SU-DHL-6 (cell line): ENCODE measurements around the gene SLC7A9.
"Not testable (repeated sequence)": the region's sequence is repeated elsewhere in the genome, so short reads cannot be mapped to it uniquely, and the experiment has no call there.

ENCODE experiments used
- H2AFZ ChIP-seq: fragments of 200-600 bp; sonication (generic); 2 replicates; pipeline ENCODE4 v1.6.1; 2014; ENCODE audit warnings: low read depth, mild to moderate bottlenecking, moderate library complexity, mixed read lengths, antibody characterized with exemption, low read length; ENCODE audit not compliant: severe bottlenecking
- H3F3A ChIP-seq: fragments of 200-600 bp; shearing (Covaris generic); 2 replicates; pipeline ENCODE4 v1.6.0; 2016; ENCODE audit warnings: antibody characterized with exemption, mild to moderate bottlenecking; ENCODE audit not compliant: insufficient read depth
- H3K27ac ChIP-seq: fragments of 200-600 bp; sonication (generic); 2 replicates; pipeline ENCODE4 v1.5.1; 2016; ENCODE audit warnings: low read depth, mild to moderate bottlenecking, low read length, moderate library complexity, mixed read lengths
- H3K27me3 ChIP-seq: fragments of 200-600 bp; sonication (generic), shearing (Covaris generic); 2 replicates; pipeline ENCODE4 v1.6.0; 2014; ENCODE audit warnings: mild to moderate bottlenecking, low read length
- H3K36me3 ChIP-seq: fragments of 200-600 bp; sonication (generic); 2 replicates; pipeline ENCODE4 v1.6.1; 2014; ENCODE audit warnings: mild to moderate bottlenecking, low read length, mixed read lengths
- H3K4me2 ChIP-seq: fragments of 300-600, 200-600 bp; shearing (Covaris generic), sonication (generic); 2 replicates; pipeline ENCODE4 v1.6.0; 2014; ENCODE audit warnings: low read length, low read depth, mild to moderate bottlenecking; ENCODE audit not compliant: poor library complexity, severe bottlenecking
- H3K4me3 ChIP-seq: fragments of 200-600 bp; sonication (generic); 2 replicates; pipeline ENCODE4 v1.5.1; 2014; ENCODE audit warnings: antibody characterized with exemption, low read length, mild to moderate bottlenecking, mixed read lengths; ENCODE audit not compliant: insufficient read depth, poor library complexity, severe bottlenecking
- H3K79me2 ChIP-seq: fragments of 200-600 bp; sonication (generic); 2 replicates; pipeline ENCODE4 v1.6.1; 2014; ENCODE audit warnings: mild to moderate bottlenecking, low read length, moderate library complexity; ENCODE audit not compliant: insufficient read depth
- H3K9ac ChIP-seq: fragments of 200-600 bp; sonication (generic); 2 replicates; pipeline ENCODE4 v1.7.0; 2014; ENCODE audit warnings: mild to moderate bottlenecking, low read length
- H3K9me2 ChIP-seq: fragments of 200-600 bp; sonication (generic); replicated peaks from 2 replicates; pipeline ENCODE4 v1.6.1; 2014; ENCODE audit warnings: low read length; ENCODE audit not compliant: insufficient read depth
- H3K9me3 ChIP-seq: fragments of 200-600 bp; sonication (generic); 2 replicates; pipeline ENCODE4 v1.6.1; 2014; ENCODE audit warnings: low read length, mixed read lengths; ENCODE audit not compliant: insufficient read depth
- H4K20me1 ChIP-seq: fragments of 200-600 bp; sonication (generic); 2 replicates; pipeline ENCODE4 v1.6.1; 2014; ENCODE audit warnings: low read depth, mild to moderate bottlenecking, antibody characterized with exemption, low read length, moderate library complexity, mixed read lengths
- EZH2phosphoT487 ChIP-seq: fragments of 200-600 bp; sonication (generic), shearing (Covaris generic); conservative IDR thresholded peaks from 2 replicates; pipeline ENCODE4 v1.6.1; 2018; ENCODE audit warnings: mild to moderate bottlenecking, antibody characterized with exemption, low read length, moderate library complexity, mixed read lengths
- TF ChIP-seq, protein P1 (sequence below): fragments of 200-600 bp; sonication (generic); IDR thresholded peaks from one replicate; pipeline ENCODE4 v1.5.1; 2017; ENCODE audit warnings: antibody characterized with exemption, mild to moderate bottlenecking, low read length, moderate library complexity; ENCODE audit not compliant: insufficient read depth, poor library complexity, severe bottlenecking

SLC7A9 gene

DNA sequence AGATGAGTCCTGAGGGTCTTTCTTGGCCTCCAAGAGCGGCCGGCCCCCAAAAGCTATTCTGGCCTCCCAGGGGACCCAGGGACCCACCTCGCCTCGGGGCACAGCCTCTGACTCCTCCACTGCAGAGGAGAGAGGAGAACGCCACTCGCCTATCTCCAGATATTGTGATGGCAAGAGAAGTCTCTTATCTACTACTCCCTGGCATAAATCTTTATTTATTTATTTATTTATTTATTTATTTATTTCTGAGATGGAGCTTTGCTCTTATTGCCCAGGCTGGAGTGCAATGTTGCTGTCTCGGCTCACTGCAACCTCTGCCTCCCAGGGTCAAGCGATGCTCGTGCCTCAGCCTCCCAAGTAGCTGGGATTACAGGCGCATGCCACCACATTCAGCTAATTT is 11.0 kb downstream of the SLC7A9 start:
- H3K9ac ChIP-seq = no peak overlapping the region
- H3K79me2 ChIP-seq = no peaks in the 10 kb centered on the region
- H4K20me1 ChIP-seq = no peaks in the 10 kb centered on the region
- H3K27me3 ChIP-seq = no peaks in the 10 kb centered on the region
- TF ChIP-seq, protein P1, sequence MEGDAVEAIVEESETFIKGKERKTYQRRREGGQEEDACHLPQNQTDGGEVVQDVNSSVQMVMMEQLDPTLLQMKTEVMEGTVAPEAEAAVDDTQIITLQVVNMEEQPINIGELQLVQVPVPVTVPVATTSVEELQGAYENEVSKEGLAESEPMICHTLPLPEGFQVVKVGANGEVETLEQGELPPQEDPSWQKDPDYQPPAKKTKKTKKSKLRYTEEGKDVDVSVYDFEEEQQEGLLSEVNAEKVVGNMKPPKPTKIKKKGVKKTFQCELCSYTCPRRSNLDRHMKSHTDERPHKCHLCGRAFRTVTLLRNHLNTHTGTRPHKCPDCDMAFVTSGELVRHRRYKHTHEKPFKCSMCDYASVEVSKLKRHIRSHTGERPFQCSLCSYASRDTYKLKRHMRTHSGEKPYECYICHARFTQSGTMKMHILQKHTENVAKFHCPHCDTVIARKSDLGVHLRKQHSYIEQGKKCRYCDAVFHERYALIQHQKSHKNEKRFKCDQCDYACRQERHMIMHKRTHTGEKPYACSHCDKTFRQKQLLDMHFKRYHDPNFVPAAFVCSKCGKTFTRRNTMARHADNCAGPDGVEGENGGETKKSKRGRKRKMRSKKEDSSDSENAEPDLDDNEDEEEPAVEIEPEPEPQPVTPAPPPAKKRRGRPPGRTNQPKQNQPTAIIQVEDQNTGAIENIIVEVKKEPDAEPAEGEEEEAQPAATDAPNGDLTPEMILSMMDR = no peak
- TF ChIP-seq EZH2phosphoT487 = no peak
- H3K27ac ChIP-seq = no peak overlapping the region
- no peaks in the 10 kb centered on the region for H3K9me2 ChIP-seq
- H3F3A ChIP-seq = no peaks in the 10 kb centered on the region
- no peaks in the 10 kb centered on the region for H3K36me3 ChIP-seq
- H3K4me2 ChIP-seq = no peak overlapping the region
- H2AFZ ChIP-seq = no peak overlapping the region
- H3K4me3 ChIP-seq = no peak overlapping the region
- H3K9me3 ChIP-seq = no peaks in the 10 kb centered on the region

DNA sequence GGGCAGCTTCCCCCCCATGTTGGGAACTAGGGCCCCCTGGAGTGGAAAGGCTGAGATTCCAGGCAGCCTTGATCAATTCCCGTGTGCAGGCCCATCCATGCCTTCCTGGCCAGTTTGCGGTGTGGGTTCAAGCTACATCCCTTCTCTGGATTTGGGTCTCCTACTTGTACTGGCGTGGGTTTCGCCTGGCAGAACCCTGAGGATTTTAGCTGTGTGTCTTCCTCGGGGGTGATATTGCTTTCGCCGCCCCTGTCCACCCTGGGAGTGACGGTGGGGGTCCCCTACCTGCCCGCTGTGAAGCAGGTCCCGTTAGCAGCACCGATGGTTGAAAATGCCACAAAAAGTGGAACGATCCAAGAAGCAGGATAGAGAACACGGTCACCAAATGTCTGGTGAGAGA is 11.4 kb downstream of the SLC7A9 start:
- Histone ChIP-seq H3K9me2 (no peaks in the 10 kb centered on the region), H3K36me3 (no peaks in the 10 kb centered on the region), H3K4me2 (no peak overlapping the region), H3K9me3 (no peaks in the 10 kb centered on the region), H3K79me2 (no peaks in the 10 kb centered on the region), H4K20me1 (no peaks in the 10 kb centered on the region), H3K4me3 (no peak overlapping the region), H3F3A (no peaks in the 10 kb centered on the region), H3K27ac (no peak overlapping the region), H3K9ac (no peak overlapping the region), H3K27me3 (no peaks in the 10 kb centered on the region), H2AFZ (no peak overlapping the region)
- TF ChIP-seq, protein P1 = no peak
- TF ChIP-seq EZH2phosphoT487 = no peak

DNA sequence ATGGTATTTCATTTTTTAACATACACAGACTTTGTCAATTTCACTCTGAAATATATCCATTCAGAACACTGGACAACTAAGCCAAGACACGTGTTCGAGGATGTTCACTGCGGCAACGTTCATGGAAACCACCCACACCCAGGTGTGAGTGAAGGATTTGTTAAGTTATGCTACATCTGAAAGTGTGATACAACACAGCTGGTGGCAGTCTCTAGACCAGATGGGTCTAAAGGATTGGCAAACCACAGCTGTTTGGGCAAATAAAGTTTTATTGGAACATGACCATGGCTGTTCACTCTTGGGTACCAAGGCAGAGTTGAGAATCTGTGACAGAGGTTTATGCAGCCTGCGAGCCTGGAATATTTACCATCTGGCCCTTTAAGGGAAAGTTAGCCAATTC is 12.0 kb downstream of the SLC7A9 start:
- H3K4me2 ChIP-seq = no peak overlapping the region
- TF ChIP-seq EZH2phosphoT487 = no peak
- TF ChIP-seq, protein P1 = no peak

DNA sequence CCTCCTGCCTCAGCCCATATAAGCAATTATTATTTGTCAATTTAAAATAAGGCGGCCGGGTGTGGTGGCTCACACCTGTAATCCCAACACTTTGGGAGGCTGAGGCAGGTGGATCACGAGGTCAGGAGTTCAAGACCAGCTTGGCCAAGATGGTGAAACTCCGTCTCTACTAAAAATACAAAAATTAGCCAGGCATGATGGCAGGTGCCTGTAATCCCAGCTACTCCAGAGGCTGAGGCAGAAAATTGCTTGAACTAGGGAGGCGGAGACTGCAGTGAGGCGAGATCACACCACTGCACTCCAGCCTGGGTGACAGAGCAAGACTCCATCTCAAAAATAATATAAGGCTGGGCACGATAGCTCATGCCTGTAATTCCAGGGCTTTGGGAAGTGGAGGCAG is 12.7 kb downstream of the SLC7A9 start:
- H3K27ac ChIP-seq, H3K27me3 ChIP-seq, H3F3A ChIP-seq, H3K36me3 ChIP-seq, H3K79me2 ChIP-seq, H2AFZ ChIP-seq, H3K9me3 ChIP-seq, H3K9ac ChIP-seq, H3K4me2 ChIP-seq, H4K20me1 ChIP-seq, H3K9me2 ChIP-seq, H3K4me3 ChIP-seq: not testable (repeated sequence)

More for the DNA sequence above, 12.0 kb downstream of the SLC7A9 start:
- no peaks in the 10 kb centered on the region for H3K79me2 ChIP-seq
- no peaks in the 10 kb centered on the region for H3K9me3 ChIP-seq
- H3K4me3 ChIP-seq = no peak overlapping the region
- no peaks in the 10 kb centered on the region for H3K9me2 ChIP-seq
- H3K27ac ChIP-seq = no peak overlapping the region
- no peaks in the 10 kb centered on the region for H3K27me3 ChIP-seq
- no peak overlapping the region for H3K9ac ChIP-seq
- H3K36me3 ChIP-seq = no peaks in the 10 kb centered on the region
- H4K20me1 ChIP-seq = no peaks in the 10 kb centered on the region
- no peaks in the 10 kb centered on the region for H3F3A ChIP-seq
- H2AFZ ChIP-seq = no peak overlapping the region
